Epithelial cell of proximal tubule (primary cell): ENCODE data around the gene KIF3A. TPM values are rescaled to one million over a fixed set of nuclear protein-coding genes. Genes with fewer than 3 reads are reported as not detected.

Experiments
- DNase-seq: peaks from one replicate; pipeline ENCODE4 v3.0.0-alpha.2; 2011; ENCODE audit warnings: low read depth
- H3K4me3 ChIP-seq: 2 replicates; pipeline ENCODE4 v1.5.1; 2011; ENCODE audit warnings: low read depth, mild to moderate bottlenecking, low read length
- CTCF ChIP-seq: conservative IDR thresholded peaks from 2 replicates; pipeline ENCODE4 v1.5.1; 2012; ENCODE audit warnings: low read depth, mild to moderate bottlenecking, low read length
- total RNA-seq: library from RNA; depleted of rRNA; stranded (reverse); fragments of >200 nt; gene quantifications from 2 replicates; pipeline ENCODE4 v1.2.3, GENCODE V29; 2015

The KIF3A gene
- total RNA-seq, 1 donor from 2014 or later = 7.6 TPM

- DNase-seq = no peak
- TF ChIP-seq CTCF = no peak
- no peak overlapping the region for H3K4me3 ChIP-seq
Measured at GRCh38 chr5:132761321-132762240, 24.2 kb upstream of the KIF3A start.

GRCh38 chr5:132760601-132761317 is 23.4 kb upstream of the KIF3A start:
- no peak for TF ChIP-seq CTCF
- H3K4me3 ChIP-seq = no peak overlapping the region

GRCh38 chr5:132760049-132760420 is 22.7 kb upstream of the KIF3A start:
- TF ChIP-seq CTCF = no peak
- H3K4me3 ChIP-seq = no peak overlapping the region
- DNase-seq = no peak

More at GRCh38 chr5:132760601-132761317, 23.4 kb upstream of the KIF3A start:
- DNase-seq = no peak

- no peak for DNase-seq
- no peak overlapping the region for H3K4me3 ChIP-seq
- no peak for TF ChIP-seq CTCF
Measured at GRCh38 chr5:132759114-132760048, 22.0 kb upstream of the KIF3A start.

GRCh38 chr5:132758451-132758850 is 21.1 kb upstream of the KIF3A start:
- no peak for DNase-seq
- H3K4me3 ChIP-seq = no peak overlapping the region
- TF ChIP-seq CTCF = no peak

- TF ChIP-seq CTCF = no peak
- no peak for DNase-seq
- no peak overlapping the region for H3K4me3 ChIP-seq
Measured at GRCh38 chr5:132756542-132756941, 19.2 kb upstream of the KIF3A start.
